Muscle of leg (tissue), 11 donors: ENCODE data around the gene ZC3H12C. TPM values are rescaled to one million over a fixed set of nuclear protein-coding genes. Genes with fewer than 3 reads are reported as not detected.

ENCODE experiments used
- DNase-seq: peaks from one replicate; pipeline ENCODE4 v3.0.0; 2013
- H3K27ac ChIP-seq: one replicate; pipeline ENCODE4 v1.5.1; 2013; ENCODE audit warnings: mild to moderate bottlenecking, low read length, control low read depth
- H3K27me3 ChIP-seq: one replicate; pipeline ENCODE4 v1.6.1; 2013; ENCODE audit warnings: low read length; ENCODE audit not compliant: control insufficient read depth, insufficient read depth
- H3K36me3 ChIP-seq: one replicate; pipeline ENCODE4 v1.6.1; 2013; ENCODE audit warnings: low read length; ENCODE audit not compliant: control insufficient read depth, insufficient read depth
- H3K4me1 ChIP-seq: one replicate; pipeline ENCODE4 v1.6.1; 2013; ENCODE audit warnings: low read length; ENCODE audit not compliant: control insufficient read depth, insufficient read depth
- H3K4me3 ChIP-seq: one replicate; pipeline ENCODE4 v1.5.1; 2013; ENCODE audit warnings: low read length, control low read depth
- H3K9me3 ChIP-seq: replicated peaks from 2 replicates; pipeline ENCODE4 v1.6.1; 2013; ENCODE audit warnings: low read depth, low read length; ENCODE audit not compliant: control insufficient read depth
- WGBS: methylation state at CpG from one replicate; pipeline ENCODE4 v1.1.5; 2013; ENCODE audit warnings: missing lambda C conversion rate; ENCODE audit not compliant: insufficient coverage; 5-methylcytosine and 5-hydroxymethylcytosine counted together
- polyA plus RNA-seq, 8 donors: library from polyadenylated mRNA; unstranded; fragments of 120-200 nt; gene quantifications; one replicate each; pipeline versions ENCODE4 v1.2.1 to v1.2.3, GENCODE V29; 2013; ENCODE audit warnings: inconsistent platforms in 1 of 8, low replicate concordance in 1 of 8; ENCODE audit not compliant: insufficient read length in 8 of 8, insufficient read depth in 1 of 8
- total RNA-seq: library from RNA; stranded (reverse); fragments of 120-200 nt; gene quantifications from one replicate; pipeline ENCODE4 v1.2.4, GENCODE V29; 2013

Gene ZC3H12C
- total and polyA plus RNA-seq, 9 donors = 4.8 to 13.0 (median 8.0) TPM

DNA sequence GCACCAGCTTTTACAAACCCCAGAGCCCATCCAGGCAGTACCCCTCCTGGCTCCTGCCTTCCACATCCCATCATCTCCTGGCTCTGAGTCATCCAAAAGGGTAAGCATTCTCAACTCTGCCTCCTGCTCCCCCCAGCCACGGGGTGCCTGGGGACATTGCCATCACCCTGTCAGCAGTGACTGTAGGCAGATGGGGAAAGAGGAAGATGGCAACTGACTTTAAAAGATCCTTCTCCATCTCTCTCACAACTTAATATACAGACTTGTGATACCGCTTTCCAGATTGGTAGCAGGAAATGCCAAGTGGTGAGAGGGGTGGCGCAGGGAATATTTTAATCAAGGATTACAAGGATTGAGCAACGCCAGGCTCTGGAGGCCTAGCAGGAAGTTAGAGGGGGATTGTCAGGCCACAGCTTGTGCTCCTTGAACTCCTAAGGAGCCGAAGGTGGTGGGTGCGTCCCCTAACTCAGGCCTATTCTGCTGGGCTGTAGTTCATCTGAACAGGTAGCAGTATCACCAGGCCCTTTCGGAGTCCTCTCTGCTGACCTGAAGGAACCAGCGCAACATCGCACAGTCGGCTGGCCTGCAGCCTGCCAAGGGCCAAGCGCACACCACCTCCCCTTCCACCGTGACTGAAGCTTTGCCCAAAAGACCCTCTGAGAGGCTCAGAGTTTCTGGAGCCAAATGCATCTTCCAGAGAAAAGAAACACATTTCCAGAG is 83.3 kb downstream of the ZC3H12C start:
- peaks cover 4% of the 10 kb centered on the region for H3K4me1 ChIP-seq
- no peak overlapping the region for H3K4me3 ChIP-seq
- H3K9me3 ChIP-seq = no peaks in the 10 kb centered on the region
- H3K27me3 ChIP-seq = no peaks in the 10 kb centered on the region
- no peak overlapping the region for H3K27ac ChIP-seq
- DNase-seq = no peak
- WGBS = 59% methylated on average over 9 of the region's 12 CpGs
- H3K36me3 ChIP-seq = no peaks in the 10 kb centered on the region

- Histone ChIP-seq H3K4me1 (peaks cover 4% of the 10 kb centered on the region), H3K4me3 (no peak overlapping the region), H3K27ac (no peak overlapping the region), H3K36me3 (no peaks in the 10 kb centered on the region), H3K9me3 (no peaks in the 10 kb centered on the region), H3K27me3 (no peaks in the 10 kb centered on the region)
- 50% methylated on average over 1 of the region's 7 CpGs for WGBS
- DNase-seq = no peak
These were observed 83.9 kb downstream of the ZC3H12C start for GRCh38 chr11:110177086-110177456.

- no peaks in the 10 kb centered on the region for H3K9me3 ChIP-seq
- H3K4me3 ChIP-seq = no peak overlapping the region
- WGBS = 88% methylated on average over 2 of the region's 4 CpGs
- peaks cover 3% of the 10 kb centered on the region for H3K4me1 ChIP-seq
- no peaks in the 10 kb centered on the region for H3K36me3 ChIP-seq
- no peak overlapping the region for H3K27ac ChIP-seq
- DNase-seq = no peak
- no peaks in the 10 kb centered on the region for H3K27me3 ChIP-seq
These were observed 85.9 kb downstream of the ZC3H12C start for GRCh38 chr11:110179064-110179463.

GRCh38 chr11:110182886-110183285 is 89.7 kb downstream of the ZC3H12C start:
- WGBS = 95% methylated on average over 4 of the region's 5 CpGs

DNA sequence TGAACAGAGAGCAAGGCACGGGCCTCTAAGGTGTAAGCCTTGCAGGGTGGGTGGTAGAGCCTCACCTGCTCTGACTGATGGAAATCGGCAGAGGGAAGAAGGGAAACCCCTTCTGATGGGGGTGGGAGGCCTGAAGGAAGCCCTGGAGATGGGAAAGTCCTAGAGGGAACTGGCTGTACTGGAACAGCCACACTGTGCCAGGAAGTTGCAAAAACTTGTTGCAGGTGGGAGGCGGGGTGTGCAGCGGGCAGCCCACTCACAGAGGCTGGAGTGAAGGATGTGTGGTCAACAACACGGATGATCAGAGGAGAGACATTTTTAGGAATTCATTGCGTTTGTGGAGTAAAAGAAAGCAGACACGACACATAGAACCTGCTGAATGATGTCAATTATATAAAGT is 91.3 kb downstream of the ZC3H12C start:
- Histone ChIP-seq H3K9me3 (no peaks in the 10 kb centered on the region), H3K27me3 (no peaks in the 10 kb centered on the region), H3K4me3 (no peak overlapping the region), H3K4me1 (no peaks in the 10 kb centered on the region), H3K27ac (no peak overlapping the region), H3K36me3 (no peaks in the 10 kb centered on the region)
- WGBS = 82% methylated on average over 6 of the region's 7 CpGs
- no peak for DNase-seq

More at GRCh38 chr11:110182886-110183285, 89.7 kb downstream of the ZC3H12C start:
- Histone ChIP-seq H3K27me3 (no peaks in the 10 kb centered on the region), H3K36me3 (no peaks in the 10 kb centered on the region), H3K9me3 (no peaks in the 10 kb centered on the region), H3K27ac (no peak overlapping the region), H3K4me1 (no peaks in the 10 kb centered on the region), H3K4me3 (no peak overlapping the region)
- DNase-seq = no peak

DNA sequence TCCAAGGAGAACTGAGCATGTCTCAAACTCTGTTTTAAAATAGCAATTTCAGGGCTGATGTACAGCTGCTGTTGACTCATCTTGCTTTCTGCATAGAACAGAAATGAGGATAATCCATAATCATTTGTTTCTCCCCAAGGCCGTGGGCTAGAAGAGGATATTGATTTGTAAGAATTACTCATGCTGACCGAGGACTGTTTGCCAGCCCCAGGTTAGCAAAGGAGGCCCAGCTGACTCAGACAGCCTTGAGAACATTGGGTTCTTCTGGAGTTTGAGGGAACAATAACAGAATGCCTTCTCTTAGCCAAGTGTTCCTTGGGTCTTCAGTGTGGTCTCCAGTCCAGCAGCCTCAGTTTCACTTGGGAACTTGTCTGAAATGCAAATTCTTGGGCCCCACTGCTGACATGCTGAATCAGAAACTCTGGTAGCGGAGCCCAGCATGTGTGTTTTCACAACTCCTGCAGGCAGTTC is 92.0 kb downstream of the ZC3H12C start:
- Histone ChIP-seq H3K4me1 (no peaks in the 10 kb centered on the region), H3K4me3 (no peak overlapping the region), H3K36me3 (no peaks in the 10 kb centered on the region), H3K27me3 (no peaks in the 10 kb centered on the region), H3K9me3 (no peaks in the 10 kb centered on the region), H3K27ac (no peak overlapping the region)
- no peak for DNase-seq
- WGBS = 47% methylated on average over 2 of the region's 3 CpGs

DNA sequence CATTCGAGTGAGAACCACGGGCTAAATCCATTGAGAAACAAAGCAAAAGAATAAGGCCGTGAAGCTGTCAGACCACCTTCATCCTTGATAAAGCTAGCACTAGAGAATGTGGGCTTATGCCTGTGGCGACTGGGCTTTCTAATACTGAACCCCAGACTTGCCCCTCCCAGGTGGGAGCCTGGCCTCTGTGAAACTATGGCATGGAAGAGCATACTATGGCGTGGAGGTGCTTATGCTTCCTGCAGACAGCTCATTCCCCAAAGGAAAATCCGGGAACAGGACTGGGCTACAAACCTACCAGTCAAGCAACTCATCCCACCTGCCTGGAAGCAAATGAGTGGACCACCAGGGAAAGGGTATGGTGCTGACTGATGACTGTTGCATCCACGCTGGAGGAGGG is 92.4 kb downstream of the ZC3H12C start:
- Histone ChIP-seq H3K4me3 (no peak overlapping the region), H3K27me3 (no peaks in the 10 kb centered on the region), H3K9me3 (no peaks in the 10 kb centered on the region), H3K4me1 (no peaks in the 10 kb centered on the region), H3K27ac (no peak overlapping the region), H3K36me3 (no peaks in the 10 kb centered on the region)
- DNase-seq = no peak
- WGBS = 52% methylated on average over 4 of the region's 7 CpGs

DNA sequence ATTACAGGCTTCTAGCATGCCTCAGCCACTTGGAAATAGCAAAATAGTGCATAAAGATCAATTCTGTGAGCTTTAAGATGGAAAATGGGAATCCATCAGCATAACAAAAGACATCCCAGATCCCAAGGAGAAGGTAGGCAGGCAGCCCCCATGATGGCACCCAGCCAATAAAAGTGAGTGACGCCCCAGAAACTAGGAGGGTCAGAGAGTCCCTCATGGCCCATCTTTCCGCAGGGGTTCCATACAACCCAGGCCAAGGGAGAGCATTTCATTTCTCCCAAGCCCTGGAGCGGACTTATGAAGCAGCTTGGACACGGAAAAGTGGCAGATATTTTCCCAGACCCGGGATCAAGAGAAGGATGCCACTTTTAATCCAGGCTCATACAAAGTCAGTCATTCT is 93.3 kb downstream of the ZC3H12C start:
- Histone ChIP-seq H3K9me3 (no peaks in the 10 kb centered on the region), H3K4me3 (no peak overlapping the region), H3K36me3 (no peaks in the 10 kb centered on the region), H3K27me3 (no peaks in the 10 kb centered on the region), H3K27ac (no peak overlapping the region), H3K4me1 (no peaks in the 10 kb centered on the region)
- WGBS = 96% methylated on average over 5 of the region's 5 CpGs
- DNase-seq = no peak

GRCh38 chr11:110186867-110187266 is 93.7 kb downstream of the ZC3H12C start:
- H3K4me3 ChIP-seq = no peak overlapping the region
- 77% methylated on average over 4 of the region's 4 CpGs for WGBS
- H3K36me3 ChIP-seq = no peaks in the 10 kb centered on the region
- no peak overlapping the region for H3K27ac ChIP-seq
- no peaks in the 10 kb centered on the region for H3K9me3 ChIP-seq
- H3K27me3 ChIP-seq = no peaks in the 10 kb centered on the region
- no peak for DNase-seq
- H3K4me1 ChIP-seq = no peaks in the 10 kb centered on the region

DNA sequence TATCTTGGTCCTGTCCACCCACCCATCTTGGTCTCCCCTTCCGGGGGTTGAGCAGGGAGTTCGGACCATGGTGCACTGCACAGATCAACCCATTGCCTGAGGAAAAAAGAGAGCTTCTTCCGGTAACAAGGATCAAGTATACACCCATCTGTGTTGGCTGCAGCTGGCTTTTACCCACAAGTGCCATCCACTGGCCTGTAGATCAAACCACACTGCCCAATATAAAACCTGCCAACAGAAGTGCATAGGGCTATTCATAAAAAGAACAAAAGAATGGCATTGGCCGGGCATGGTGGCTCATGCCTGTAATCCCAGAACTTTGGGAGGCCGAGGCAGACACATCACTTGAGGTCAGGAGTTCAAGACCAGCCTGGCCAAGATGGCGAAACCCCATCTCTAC is 94.5 kb downstream of the ZC3H12C start:
- WGBS = 98% methylated on average over 6 of the region's 6 CpGs
- no peaks in the 10 kb centered on the region for H3K36me3 ChIP-seq
- H3K27ac ChIP-seq = no peak overlapping the region
- no peak overlapping the region for H3K4me3 ChIP-seq
- DNase-seq = no peak
- H3K27me3 ChIP-seq = no peaks in the 10 kb centered on the region
- H3K4me1 ChIP-seq = no peaks in the 10 kb centered on the region
- H3K9me3 ChIP-seq = no peaks in the 10 kb centered on the region

GRCh38 chr11:110190885-110191284 is 97.7 kb downstream of the ZC3H12C start:
- DNase-seq = no peak
- H3K27ac ChIP-seq = no peak overlapping the region
- no peak overlapping the region for H3K4me3 ChIP-seq
- no peaks in the 10 kb centered on the region for H3K9me3 ChIP-seq
- H3K36me3 ChIP-seq = no peaks in the 10 kb centered on the region
- no CpG with 5 or more reads among the region's 1 CpG for WGBS
- no peaks in the 10 kb centered on the region for H3K27me3 ChIP-seq
- no peaks in the 10 kb centered on the region for H3K4me1 ChIP-seq
